ENCODE results near the gene CYBC1.
A peak's percentile ranks its signal among the peaks of the same experiment; 100 is the strongest.

CYBC1 gene

DNA sequence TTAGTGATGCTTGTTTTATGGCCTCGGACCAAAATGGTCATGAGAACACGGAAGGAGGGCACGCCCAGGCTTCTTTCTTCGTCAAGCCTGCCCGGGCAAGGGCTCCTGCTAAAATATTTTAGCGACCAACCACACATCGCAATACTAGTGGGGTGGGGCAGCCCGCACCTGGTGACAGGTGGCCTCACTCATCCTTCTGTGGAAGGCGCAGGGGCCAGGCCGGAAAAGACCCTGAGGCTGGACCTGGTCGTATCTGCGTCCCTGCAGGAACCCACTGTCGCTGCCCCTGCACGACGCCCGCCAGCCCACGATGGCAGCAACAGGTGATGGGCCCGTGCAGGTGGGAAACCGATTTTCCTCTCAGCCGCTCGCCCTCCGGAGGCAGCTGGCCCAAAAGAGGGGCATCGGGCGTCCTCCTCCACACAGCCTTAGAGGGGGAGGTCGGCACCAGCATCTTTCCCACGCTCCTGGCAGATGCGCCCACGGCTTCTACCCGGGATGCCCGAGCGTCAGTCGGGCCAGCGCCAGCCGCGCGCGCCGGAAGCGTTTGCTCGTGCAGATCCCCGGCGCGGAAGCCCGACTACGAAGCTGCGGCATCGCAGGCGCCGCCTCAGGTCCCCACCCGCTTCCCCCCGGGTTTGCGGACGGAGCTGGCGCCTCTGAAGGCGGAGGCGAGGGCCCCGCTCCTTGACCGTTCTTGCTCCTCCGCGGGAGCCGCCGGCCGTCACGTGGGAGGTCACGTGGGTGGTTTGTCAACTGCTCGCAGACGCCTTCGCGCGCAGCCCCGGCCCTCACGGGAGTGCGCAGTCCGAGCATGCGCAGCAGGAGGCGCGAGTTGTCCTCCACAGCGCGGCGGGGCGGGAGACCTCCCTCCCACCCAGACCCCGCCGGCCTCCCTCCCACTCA is 46.2 kb upstream of the CYBC1 start (continued):
- TF ChIP-seq ZNF513 (tag by site-specific recombination; IDR thresholded peaks at IDR 0.05): no peak

DNA sequence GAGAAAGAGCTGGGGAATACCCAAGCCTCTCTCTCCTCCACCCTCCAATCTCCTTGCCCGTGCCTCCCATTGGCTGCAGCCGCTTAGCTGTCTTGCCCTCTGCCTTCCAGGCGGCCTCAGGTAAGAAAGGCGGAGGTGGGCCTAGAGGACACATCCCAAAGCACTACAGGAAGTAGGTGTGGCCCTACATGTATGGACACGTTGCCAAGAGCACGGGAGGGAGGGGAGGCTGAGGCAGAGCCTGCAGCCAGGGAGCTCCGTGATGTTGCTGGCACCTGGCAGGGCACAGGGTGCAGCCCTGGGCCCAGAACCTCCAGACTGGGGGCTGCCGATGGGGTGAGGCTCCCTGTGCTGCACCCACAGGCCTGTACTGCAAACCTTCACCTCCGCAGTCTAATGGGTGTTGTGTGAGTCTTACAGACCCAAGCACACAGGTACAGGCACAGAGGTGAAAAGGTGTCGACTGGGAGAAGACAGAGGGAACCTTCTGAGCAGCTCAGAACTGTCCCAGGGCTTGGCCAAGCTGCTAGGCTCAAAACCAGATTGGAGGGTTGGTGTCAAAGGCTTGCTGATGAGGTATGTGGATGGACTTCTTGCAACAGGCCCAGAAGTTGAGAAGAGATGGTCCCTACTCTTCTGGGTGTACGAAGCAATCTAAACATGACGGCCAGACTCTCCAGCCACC is 45.4 kb upstream of the CYBC1 start:
- ChIA-PET CTCF (interaction anchor here (0.6 to 1.8 kb wide), 5 partner anchors 12 to 365 kb away, joined by 3 to 12 read pairs (median 3); no protein-coding TSS in a partner anchor), POLR2A (interaction anchor here (1.7 to 2.3 kb wide), 2 partner anchors 23 to 25 kb away, joined by 3 to 13 read pairs; partner anchors contain the start of gene FOXK2)
- Histone ChIP-seq H3K36me3 (ENCODE audit: control insufficient read depth in 2 of 2, insufficient read depth in 1 of 2, low read length in 2 of 2) (no peaks in the 10 kb centered on the region), H3K9me3 (ENCODE audit: control insufficient read depth, insufficient read depth, low read depth, low read length) (no peaks in the 10 kb centered on the region), H3K27ac (ENCODE audit: extremely low read depth, low read depth, low read length) (no peak overlapping the region), H3K4me3 (ENCODE audit: low read depth, low read length) (no peak overlapping the region), H3K4me1 (ENCODE audit: control insufficient read depth, insufficient read depth, low read length) (peaks cover 2% of the 10 kb centered on the region; the same call in 1 of the 2 replicates)
- TF ChIP-seq ZNF561 (tag by site-specific recombination; IDR thresholded peaks at IDR 0.05; ENCODE audit: borderline replicate concordance) (no peak), KLF1 (tag by site-specific recombination; IDR thresholded peaks at IDR 0.05) (peak; percentile 58; the same call in 1 of the 2 replicates), MZF1 (tag by site-specific recombination; IDR thresholded peaks at IDR 0.05; ENCODE audit: borderline replicate concordance) (no peak), ZNF558 (tag by site-specific recombination; IDR thresholded peaks at IDR 0.05) (peak; percentile 89), ZNF335 (tag by site-specific recombination; conservative IDR thresholded peaks at IDR 0.05) (peak; percentile 88), ZNF600 (tag by site-specific recombination; IDR thresholded peaks at IDR 0.05) (peak; percentile 52; the same call in 1 of the 2 replicates), ZXDB (tag by site-specific recombination; IDR thresholded peaks at IDR 0.05) (no peak), ZNF10 (tag by site-specific recombination; IDR thresholded peaks at IDR 0.05) (no peak), SP3 (tag by site-specific recombination; IDR thresholded peaks at IDR 0.05) (peak; percentile 31; the same call in 1 of the 2 replicates), KLF16 (tag by site-specific recombination; IDR thresholded peaks at IDR 0.05) (no peak), SP2 (tag by site-specific recombination; IDR thresholded peaks at IDR 0.05) (peak; percentile 59)
- TF ChIP-seq, protein P1, sequence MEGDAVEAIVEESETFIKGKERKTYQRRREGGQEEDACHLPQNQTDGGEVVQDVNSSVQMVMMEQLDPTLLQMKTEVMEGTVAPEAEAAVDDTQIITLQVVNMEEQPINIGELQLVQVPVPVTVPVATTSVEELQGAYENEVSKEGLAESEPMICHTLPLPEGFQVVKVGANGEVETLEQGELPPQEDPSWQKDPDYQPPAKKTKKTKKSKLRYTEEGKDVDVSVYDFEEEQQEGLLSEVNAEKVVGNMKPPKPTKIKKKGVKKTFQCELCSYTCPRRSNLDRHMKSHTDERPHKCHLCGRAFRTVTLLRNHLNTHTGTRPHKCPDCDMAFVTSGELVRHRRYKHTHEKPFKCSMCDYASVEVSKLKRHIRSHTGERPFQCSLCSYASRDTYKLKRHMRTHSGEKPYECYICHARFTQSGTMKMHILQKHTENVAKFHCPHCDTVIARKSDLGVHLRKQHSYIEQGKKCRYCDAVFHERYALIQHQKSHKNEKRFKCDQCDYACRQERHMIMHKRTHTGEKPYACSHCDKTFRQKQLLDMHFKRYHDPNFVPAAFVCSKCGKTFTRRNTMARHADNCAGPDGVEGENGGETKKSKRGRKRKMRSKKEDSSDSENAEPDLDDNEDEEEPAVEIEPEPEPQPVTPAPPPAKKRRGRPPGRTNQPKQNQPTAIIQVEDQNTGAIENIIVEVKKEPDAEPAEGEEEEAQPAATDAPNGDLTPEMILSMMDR (tag by site-specific recombination; IDR thresholded peaks at IDR 0.05): no peak

DNA sequence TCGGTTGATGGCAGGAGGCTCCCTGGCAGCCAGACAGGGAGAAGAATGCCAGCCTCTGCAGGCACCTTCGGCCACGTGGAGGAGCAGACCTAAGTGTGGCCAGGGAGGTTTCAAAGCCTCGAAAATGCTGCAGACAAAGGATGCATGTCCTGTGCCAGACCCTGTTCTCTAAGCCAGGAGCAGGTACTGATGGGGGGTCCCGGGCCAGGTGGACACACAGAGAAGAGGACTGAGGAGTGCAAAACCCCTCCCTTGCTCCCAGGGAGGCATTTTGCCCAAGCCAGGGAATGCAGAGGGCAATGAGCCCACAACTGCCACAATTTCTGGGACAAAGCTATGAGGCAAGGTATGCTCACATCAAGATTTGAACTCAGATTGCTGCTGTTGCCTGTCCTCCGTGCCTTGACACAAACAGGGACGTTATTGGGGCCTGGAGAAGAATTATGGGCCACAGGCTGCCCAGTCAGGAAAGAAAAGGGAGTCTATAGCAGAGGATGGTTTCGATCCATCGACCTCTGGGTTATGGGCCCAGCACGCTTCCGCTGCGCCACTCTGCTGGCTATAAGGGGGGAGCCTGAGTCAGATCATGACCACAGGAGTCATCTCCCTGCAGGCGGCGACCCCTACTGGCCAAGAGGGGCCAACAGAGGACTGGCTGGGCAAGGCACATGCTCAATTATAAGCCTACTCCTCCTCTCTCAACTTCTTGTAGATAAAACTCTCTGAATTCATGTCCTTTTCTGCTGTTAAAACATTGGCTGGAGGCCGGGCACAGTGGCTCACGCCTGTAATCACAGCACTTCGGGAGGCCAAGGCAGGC is 43.9 kb upstream of the CYBC1 start:
- peaks cover 2% of the 10 kb centered on the region; the same call in 1 of the 2 replicates for H3K4me1 ChIP-seq (ENCODE audit: control insufficient read depth, insufficient read depth, low read length)
- CTCF ChIA-PET: interaction anchor here (0.7 to 1.4 kb wide), 5 partner anchors 15 to 164 kb away, joined by 3 to 8 read pairs (median 4); no protein-coding TSS in a partner anchor
- H3K9me3 ChIP-seq (ENCODE audit: control insufficient read depth, insufficient read depth, low read depth, low read length): no peaks in the 10 kb centered on the region
- H3K27ac ChIP-seq (ENCODE audit: extremely low read depth, low read depth, low read length): peak overlapping the region; percentile 0; the same call in 1 of the 2 replicates
- peak overlapping the region; percentile 25 for H3K4me3 ChIP-seq (ENCODE audit: low read depth, low read length)
- peaks cover 0 to 1% of the 10 kb centered on the region in 2 experiments; a peak in 1 of 3 replicates for H3K36me3 ChIP-seq (ENCODE audit: control insufficient read depth in 2 of 2, insufficient read depth in 1 of 2, low read length in 2 of 2)
- POLR2A ChIA-PET: interaction anchor here (0.5 to 2.3 kb wide), 7 partner anchors 22 to 271 kb away, joined by 3 to 13 read pairs (median 4); partner anchors contain the start of gene FOXK2
- TF ChIP-seq ZNF670 (tag by site-specific recombination; IDR thresholded peaks at IDR 0.05; ENCODE audit: low read depth) (no peak), ZNF311 (tag by site-specific recombination; IDR thresholded peaks at IDR 0.05; ENCODE audit: borderline replicate concordance) (no peak), ZNF302 (tag by site-specific recombination; IDR thresholded peaks at IDR 0.05; ENCODE audit: low read depth) (no peak), ZFP41 (tag by site-specific recombination; IDR thresholded peaks at IDR 0.05; ENCODE audit: borderline replicate concordance) (no peak), BCL11A (tag by site-specific recombination; IDR thresholded peaks at IDR 0.05; ENCODE audit: low read depth) (peak; percentile 90), HOXD13 (CRISPR knock-in tag; IDR thresholded peaks at IDR 0.05; ENCODE audit: borderline replicate concordance) (peak; percentile 55; the same call in 1 of the 2 replicates), ZNF211 (tag by site-specific recombination; IDR thresholded peaks at IDR 0.05; ENCODE audit: low read depth) (no peak), ZNF624 (tag by site-specific recombination; IDR thresholded peaks at IDR 0.05) (no peak), GLI2 (tag by site-specific recombination; IDR thresholded peaks at IDR 0.05; ENCODE audit: borderline replicate concordance, low read depth) (no peak; the same call in 1 of the 2 replicates), TRIM28 (IDR thresholded peaks at IDR 0.05; ENCODE audit: borderline replicate concordance, low read length) (peak; percentile 90; the same call in 1 of the 2 replicates), ZNF521 (tag by site-specific recombination; IDR thresholded peaks at IDR 0.05) (no peak)
